SK-N-SH (cell line): ENCODE results near the gene STARD5. TPM values are rescaled to one million over a fixed set of nuclear protein-coding genes. Genes with fewer than 3 reads are reported as not detected.

Experiments
- CTCF ChIA-PET: fragments of 300-600, 350-600 bp; formaldehyde crosslinking; extraction: SDS; loops from one replicate; lab custom pipeline; 2021; lab: Yijun Ruan, JAX
- POLR2A ChIA-PET: fragments of 350-600 bp; sonication (Branson Sonifier 250); formaldehyde crosslinking; extraction: SDS; loops from one replicate; lab custom pipeline; 2020; ENCODE audit warnings: antibody characterized with exemption, inconsistent platforms; lab: Yijun Ruan, JAX
- DNase-seq: peaks from one replicate; pipeline ENCODE4 v3.0.0; 2012
- H2AFZ ChIP-seq: fragments of 200-600 bp; sonication (generic); 2 replicates; pipeline ENCODE4 v1.8.1; 2016; ENCODE audit warnings: antibody characterized with exemption, mild to moderate bottlenecking, low read depth
- H3F3A ChIP-seq: fragments of 200-600 bp; sonication (generic); replicated peaks from 2 replicates; pipeline ENCODE3; 2016; ENCODE audit warnings: antibody characterized with exemption, mild to moderate bottlenecking; ENCODE audit not compliant: insufficient read depth
- H3K27ac ChIP-seq, 2 experiments: fragments of 200-500 bp in 1 of 2; fragments of 200-600 bp in 1 of 2; sonication (Bioruptor generic) in 1 of 2; sonication (generic), shearing (Covaris generic) in 1 of 2; 2 replicates each; pipeline versions ENCODE4 v1.5.1 to v1.6.1; 2014 to 2016; ENCODE audit warnings: low read depth in 2 of 2, inconsistent platforms in 1 of 2, low read length in 1 of 2, mild to moderate bottlenecking in 1 of 2, mixed read lengths in 1 of 2
- H3K27me3 ChIP-seq: fragments of 200-600 bp; sonication (generic), shearing (Covaris generic); 2 replicates; pipeline ENCODE4 v1.6.1; 2016; ENCODE audit warnings: mixed run types; ENCODE audit not compliant: insufficient read depth
- H3K36me3 ChIP-seq, 2 experiments: fragments of 200-500 bp in 1 of 2; fragments of 200-600 bp in 1 of 2; sonication (Bioruptor generic) in 1 of 2; sonication (generic) in 1 of 2; replicated peaks in 1 of 2; 2 replicates each; pipeline versions ENCODE3 to v1.5.1; 2014 to 2016; ENCODE audit warnings: low read length in 1 of 2, mild to moderate bottlenecking in 1 of 2; ENCODE audit not compliant: insufficient read depth in 2 of 2, control insufficient read depth in 1 of 2
- H3K4me1 ChIP-seq, 2 experiments: fragments of 200-500 bp in 1 of 2; fragments of 200-600 bp in 1 of 2; sonication (Bioruptor generic) in 1 of 2; sonication (generic), shearing (Covaris generic) in 1 of 2; 2 replicates each; pipeline versions ENCODE4 v1.5.1 to v1.6.1; 2014 to 2016; ENCODE audit warnings: low read depth in 1 of 2, low read length in 1 of 2, mixed run types in 1 of 2; ENCODE audit not compliant: insufficient read depth in 2 of 2, control insufficient read depth in 1 of 2
- H3K4me2 ChIP-seq: fragments of 200-600 bp; sonication (generic), shearing (Covaris generic); 2 replicates; pipeline ENCODE4 v1.6.1; 2017; ENCODE audit warnings: mixed run types
- H3K4me3 ChIP-seq, 2 experiments: fragments of 200-500 bp in 1 of 2; fragments of 200-600 bp in 1 of 2; sonication (Bioruptor generic) in 1 of 2; sonication (generic), shearing (Covaris generic) in 1 of 2; 2 replicates each; pipeline versions ENCODE4 v1.5.1 to v1.8.1; 2014 to 2016; ENCODE audit warnings: low read depth in 2 of 2, inconsistent platforms in 1 of 2, low read length in 1 of 2, mild to moderate bottlenecking in 1 of 2, mixed read lengths in 1 of 2, moderate library complexity in 1 of 2
- H3K79me2 ChIP-seq: fragments of 200-600 bp; sonication (generic); 2 replicates; pipeline ENCODE4 v1.8.1; 2017; ENCODE audit warnings: mild to moderate bottlenecking; ENCODE audit not compliant: insufficient read depth
- H3K9ac ChIP-seq: fragments of 200-600 bp; sonication (generic); 2 replicates; pipeline ENCODE4 v1.6.1; 2017; ENCODE audit warnings: mixed run types
- H3K9me2 ChIP-seq: fragments of 200-600 bp; sonication (generic); 2 replicates; pipeline ENCODE4 v1.6.1; 2017; ENCODE audit warnings: mixed run types
- H3K9me3 ChIP-seq: fragments of 200-600 bp; sonication (generic); 2 replicates; pipeline ENCODE4 v1.6.1; 2017; ENCODE audit warnings: mixed run types, mild to moderate bottlenecking, moderate library complexity
- H4K20me1 ChIP-seq: fragments of 200-600 bp; sonication (generic); 2 replicates; pipeline ENCODE4 v1.6.1; 2017; ENCODE audit warnings: mild to moderate bottlenecking, mixed run types; ENCODE audit not compliant: insufficient read depth
- ELF1 ChIP-seq: IDR thresholded peaks from 2 replicates; pipeline ENCODE4 v1.4.0; 2012
- FOSL2 ChIP-seq: IDR thresholded peaks from 2 replicates; pipeline ENCODE4 v1.4.0; 2012; ENCODE audit warnings: low read depth, mild to moderate bottlenecking, moderate library complexity, borderline replicate concordance
- FOXJ3 ChIP-seq: sonication (generic); formaldehyde crosslinking; IDR thresholded peaks from 2 replicates; pipeline ENCODE4 v1.5.1; 2020; ENCODE audit warnings: mild to moderate bottlenecking, missing genetic modification reagents
- FOXM1 ChIP-seq: IDR thresholded peaks from 2 replicates; pipeline ENCODE4 v1.4.0; 2012; ENCODE audit warnings: low read depth, mild to moderate bottlenecking
- GABPA ChIP-seq: IDR thresholded peaks from 2 replicates; pipeline ENCODE4 v1.4.0; 2012; ENCODE audit warnings: low read depth, mild to moderate bottlenecking
- GATA2 ChIP-seq: sonication (generic); formaldehyde crosslinking; IDR thresholded peaks from 2 replicates; pipeline ENCODE4 v1.5.0; 2020; ENCODE audit warnings: mild to moderate bottlenecking, missing genetic modification reagents
- IRF3 ChIP-seq: fragments of 150-350 bp; IDR thresholded peaks from 2 replicates; pipeline ENCODE4 v1.6.1; 2016; ENCODE audit warnings: mild to moderate bottlenecking, low read depth, low read length
- MEF2A ChIP-seq: IDR thresholded peaks from 2 replicates; pipeline ENCODE4 v1.4.0; 2012; ENCODE audit warnings: low read depth, borderline replicate concordance
- MXI1 ChIP-seq: IDR thresholded peaks from 2 replicates; pipeline ENCODE4 v1.6.1; 2012; ENCODE audit warnings: mild to moderate bottlenecking, low read depth, low read length, improper control_type of control experiment
- NRF1 ChIP-seq: IDR thresholded peaks from 2 replicates; pipeline ENCODE4 v1.6.1; 2012; ENCODE audit warnings: low read depth, mild to moderate bottlenecking, low read length
- RAD21 ChIP-seq: IDR thresholded peaks from 2 replicates; pipeline ENCODE4 v1.6.1; 2012; ENCODE audit warnings: mild to moderate bottlenecking, low read length
- RCOR1 ChIP-seq: fragments of 150-350 bp; IDR thresholded peaks from 2 replicates; pipeline ENCODE4 v1.6.1; 2017; ENCODE audit warnings: antibody characterized with exemption, low read length
- REST ChIP-seq: IDR thresholded peaks from 2 replicates; pipeline ENCODE4 v1.6.1; 2012; ENCODE audit warnings: mild to moderate bottlenecking, low read depth, low read length, moderate library complexity
- RFX5 ChIP-seq: IDR thresholded peaks from 2 replicates; pipeline ENCODE4 v1.6.1; 2012; ENCODE audit warnings: mild to moderate bottlenecking, improper control_type of control experiment, low read length
- SIN3A ChIP-seq: IDR thresholded peaks from 2 replicates; pipeline ENCODE4 v1.6.1; 2012; ENCODE audit warnings: low read depth, mild to moderate bottlenecking, low read length, moderate library complexity, borderline replicate concordance
- TCF12 ChIP-seq: IDR thresholded peaks from 2 replicates; pipeline ENCODE4 v1.4.0; 2012
- TEAD4 ChIP-seq: IDR thresholded peaks from 2 replicates; pipeline ENCODE4 v1.4.0; 2012; ENCODE audit warnings: mild to moderate bottlenecking, borderline replicate concordance; ENCODE audit not compliant: insufficient read depth
- USF1 ChIP-seq: IDR thresholded peaks from 2 replicates; pipeline ENCODE4 v1.4.0; 2012; ENCODE audit warnings: low read depth, borderline replicate concordance
- USF2 ChIP-seq: fragments of 150-350 bp; IDR thresholded peaks from 2 replicates; pipeline ENCODE4 v1.6.1; 2017; ENCODE audit warnings: antibody characterized with exemption, low read length, low read depth, borderline replicate concordance
- YY1 ChIP-seq: IDR thresholded peaks from 2 replicates; pipeline ENCODE4 v1.4.0; 2012; ENCODE audit warnings: low read depth, mild to moderate bottlenecking
- ZBTB33 ChIP-seq: IDR thresholded peaks from 2 replicates; pipeline ENCODE4 v1.4.0; 2012; ENCODE audit warnings: low read depth, borderline replicate concordance
- WGBS: methylation state at CpG from one replicate; pipeline ENCODE4 v1.1.6; 2017; ENCODE audit warnings: low lambda C conversion rate; 5-methylcytosine and 5-hydroxymethylcytosine counted together
- polyA plus RNA-seq, 3 experiments: library from polyadenylated mRNA; depleted of rRNA; stranded (reverse); fragments of >200 nt; gene quantifications; 2 replicates each; pipeline ENCODE4 v1.2.3, GENCODE V29; 2012

STARD5 gene
- polyA plus RNA-seq, 1 of the 3 experiments (the other 2 are of a cell fraction) = 1.6 TPM

DNA sequence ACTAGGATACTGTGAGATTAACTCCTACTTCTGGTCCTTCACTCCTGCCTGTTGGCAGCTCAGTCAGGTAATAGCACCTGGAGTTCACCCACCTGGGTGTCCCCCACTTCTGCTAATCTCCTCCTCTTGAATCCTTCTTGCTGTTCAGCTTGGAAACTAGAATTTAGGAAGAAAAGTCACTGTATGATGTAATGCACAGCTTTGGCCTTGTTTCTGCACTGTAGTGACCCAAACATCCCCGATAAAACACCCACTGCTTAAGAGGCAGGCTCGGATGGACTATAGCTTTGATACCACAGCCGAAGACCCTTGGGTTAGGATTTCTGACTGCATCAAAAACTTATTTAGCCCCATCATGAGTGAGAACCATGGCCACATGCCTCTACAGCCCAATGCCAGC is 24.8 kb downstream of the STARD5 start (continued):
- no peak for TF ChIP-seq NRF1
- no peak for TF ChIP-seq ELF1
- no peak for TF ChIP-seq YY1
- TF ChIP-seq FOSL2 = no peak
- no peak for TF ChIP-seq TEAD4
- TF ChIP-seq RCOR1 = no peak

- Histone ChIP-seq H3K9me2 (no peaks in the 10 kb centered on the region), H3K9ac (no peak overlapping the region), H3K4me3 (no peak overlapping the region), H3K36me3 (no peaks in the 10 kb centered on the region), H2AFZ (no peak overlapping the region), H3K79me2 (no peaks in the 10 kb centered on the region), H3K4me2 (no peak overlapping the region), H3K27ac (no peak overlapping the region), H3K4me1 (peaks cover 9 to 10% of the 10 kb centered on the region in 2 experiments; a peak in 2 of 4 replicates), H3K9me3 (no peaks in the 10 kb centered on the region), H3F3A (no peaks in the 10 kb centered on the region), H3K27me3 (peaks cover 14% of the 10 kb centered on the region; the same call in 1 of the 2 replicates), H4K20me1 (no peaks in the 10 kb centered on the region)
- CTCF ChIA-PET = interaction anchor here (1.4 to 2.4 kb wide), 3 partner anchors 23 to 102 kb away, joined by 6 to 10 read pairs (median 8); no protein-coding TSS in a partner anchor
- WGBS = 52% methylated on average over 6 of the region's 6 CpGs
- no peak for DNase-seq
- TF ChIP-seq GABPA = no peak
- TF ChIP-seq RFX5 = no peak
- no peak for TF ChIP-seq ELF1
- TF ChIP-seq USF2 = no peak
- TF ChIP-seq RCOR1 = no peak
- TF ChIP-seq IRF3 = no peak
- TF ChIP-seq REST = no peak
- TF ChIP-seq RAD21 = no peak
- TF ChIP-seq USF1 = no peak
- TF ChIP-seq FOXM1 = no peak
- no peak for TF ChIP-seq FOXJ3 (CRISPR knock-in tag)
- TF ChIP-seq FOSL2 = no peak
- TF ChIP-seq ZBTB33 = no peak
- no peak for TF ChIP-seq GATA2 (CRISPR knock-in tag)
- TF ChIP-seq MEF2A = no peak
- no peak for TF ChIP-seq YY1
- no peak for TF ChIP-seq SIN3A
- TF ChIP-seq MXI1 = no peak
- TF ChIP-seq TCF12 = no peak
- POLR2A ChIA-PET = no interaction called here
Measured at GRCh38 chr15:81298611-81299010, 25.3 kb downstream of the STARD5 start.
